ENCODE data around the gene OSER1.

The OSER1 gene

GRCh38 chr20:44224637-44225036, 14.1 kb upstream of the OSER1 start:
- peak; percentile 55 for DNase-seq (ENCODE audit: low spot score)

GRCh38 chr20:44223721-44224120, 13.2 kb upstream of the OSER1 start:
- DNase-seq (ENCODE audit: low spot score) = no peak

DNA sequence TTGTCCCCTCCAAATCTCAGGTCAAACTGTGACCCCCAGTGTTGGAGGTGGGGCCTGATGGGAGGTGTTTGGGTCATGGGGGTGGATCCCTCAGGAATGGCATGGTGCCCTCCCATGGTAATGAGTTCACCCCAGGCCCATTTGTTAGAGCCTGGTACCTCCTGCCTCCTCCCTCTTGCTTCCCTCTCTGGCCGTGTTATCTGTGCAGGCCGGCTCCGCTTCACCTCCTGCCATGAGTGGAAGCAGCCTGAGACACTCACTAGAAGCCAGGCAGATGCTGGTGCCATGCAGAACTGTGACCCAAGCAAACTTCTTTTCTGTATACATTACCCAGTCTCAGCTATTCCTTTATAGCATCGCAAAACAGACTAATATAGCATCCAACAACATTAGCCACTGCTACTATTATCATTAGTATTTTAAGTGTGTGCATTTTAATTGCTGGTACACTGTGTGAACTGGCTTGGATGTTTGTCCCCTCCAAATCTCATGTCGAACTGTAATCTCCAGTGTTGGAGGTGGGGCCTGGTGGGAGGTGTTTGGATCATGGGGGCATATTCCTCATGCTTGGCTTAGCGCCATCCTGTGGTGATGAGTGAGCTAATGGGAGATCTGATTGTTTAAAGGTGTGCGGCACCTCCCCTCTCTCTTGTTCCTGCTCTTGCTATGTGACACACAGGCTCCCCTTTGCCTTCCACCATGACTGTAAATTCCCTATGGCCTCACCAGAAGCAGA, 12.2 kb upstream of the OSER1 start:
- peak; percentile 41 for DNase-seq (ENCODE audit: low spot score)

GRCh38 chr20:44222027-44222426, 11.5 kb upstream of the OSER1 start:
- no peak for DNase-seq (ENCODE audit: low spot score)

DNA sequence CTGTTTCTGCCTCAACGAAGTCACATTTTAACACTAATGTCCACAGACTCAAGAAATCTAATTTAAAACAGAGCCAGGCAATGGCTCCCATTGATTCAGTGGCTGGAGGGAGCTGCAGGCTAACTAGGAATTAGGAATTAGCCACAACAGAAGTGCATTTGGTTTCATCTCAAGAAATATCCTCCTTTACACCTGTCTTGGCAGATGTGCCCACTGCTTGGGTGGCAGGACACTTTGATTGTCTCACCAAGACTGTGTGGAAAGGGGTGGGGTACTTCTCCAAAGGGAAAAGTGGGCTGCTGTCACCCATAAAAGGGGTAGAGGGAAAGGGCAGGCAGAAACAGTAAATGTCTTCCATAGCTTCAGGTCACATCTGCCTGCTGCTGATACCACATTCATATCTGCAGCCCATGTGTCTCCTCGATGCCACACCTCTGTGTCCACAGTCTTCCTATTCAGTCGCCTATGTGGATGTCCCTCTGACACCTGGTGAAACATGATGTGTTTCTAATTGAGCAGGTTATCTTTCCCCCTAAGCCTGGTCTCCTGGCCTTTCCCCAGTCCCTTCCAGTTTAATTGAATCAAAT, 10.9 kb upstream of the OSER1 start:
- DNase-seq (ENCODE audit: low spot score) = peak; percentile 63

- no peak for DNase-seq (ENCODE audit: low spot score)
Observed at GRCh38 chr20:44219791-44220190, 9.2 kb upstream of the OSER1 start.

- no peak for DNase-seq (ENCODE audit: low spot score)
Observed at GRCh38 chr20:44219170-44219730, 8.7 kb upstream of the OSER1 start.

DNA sequence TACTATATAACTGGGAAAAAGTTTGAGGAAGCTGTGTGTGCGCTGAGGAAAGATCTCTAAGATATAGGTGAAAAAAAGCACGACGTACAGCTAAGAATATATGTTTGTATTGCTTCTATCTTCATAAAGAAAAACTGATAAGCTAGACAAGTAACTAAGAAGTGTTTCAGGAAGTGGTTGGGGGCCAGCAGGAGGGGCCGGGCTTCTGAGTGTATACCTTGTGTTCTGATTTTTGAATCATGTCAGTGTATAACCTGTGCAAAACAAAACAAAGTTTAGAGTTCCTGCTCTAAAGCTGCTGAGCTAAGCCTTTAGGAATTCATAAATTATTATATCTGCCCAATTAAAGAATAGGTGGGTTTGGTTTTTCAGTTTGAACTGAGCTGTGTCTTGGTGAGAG, 7.9 kb upstream of the OSER1 start:
- peak; percentile 11 for DNase-seq (ENCODE audit: low spot score)

DNA sequence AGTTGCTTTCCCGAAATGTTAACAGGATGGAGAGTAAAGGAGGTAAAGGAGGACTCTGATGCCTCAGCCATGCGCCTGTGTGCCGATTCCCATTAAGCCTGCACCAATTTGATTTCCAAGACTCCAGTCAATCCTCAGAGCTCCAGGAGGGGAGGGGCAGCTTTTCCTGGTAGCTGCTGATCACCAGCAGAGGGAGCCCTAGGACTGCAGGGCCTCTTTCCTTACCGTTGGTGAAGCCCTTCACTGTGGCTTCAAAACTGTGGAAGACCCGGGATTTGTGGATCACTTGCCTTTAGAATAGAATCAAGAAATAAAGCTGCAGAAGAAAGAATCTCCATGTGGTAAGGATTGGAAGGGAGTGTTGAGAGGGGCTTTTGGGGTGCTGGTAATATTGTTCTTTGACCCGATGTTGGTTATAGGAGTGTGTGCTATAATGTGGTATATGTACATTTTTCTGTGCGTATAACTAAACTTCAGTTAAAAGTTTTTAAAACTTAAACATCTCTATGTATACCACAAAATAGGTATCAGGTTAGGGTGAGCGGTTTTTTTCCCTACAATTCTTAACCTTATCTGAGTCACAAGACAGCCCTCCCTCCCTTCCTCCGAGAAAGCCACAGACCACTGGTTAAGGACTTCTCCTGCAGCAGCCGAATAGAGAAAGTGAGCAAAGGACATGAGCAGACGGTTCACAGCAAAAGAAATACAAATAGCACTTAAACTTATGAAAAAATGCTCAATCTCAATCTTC, 6.9 kb upstream of the OSER1 start:
- peak; percentile 91 for DNase-seq (ENCODE audit: low spot score)

GRCh38 chr20:44215125-44215524, 4.6 kb upstream of the OSER1 start:
- peak; percentile 81 for DNase-seq (ENCODE audit: low spot score)

- no peak for DNase-seq (ENCODE audit: low spot score)
Observed at GRCh38 chr20:44212792-44213191, 2.2 kb upstream of the OSER1 start.

GRCh38 chr20:44211177-44212039, 837 bp upstream of the OSER1 start:
- peak; percentile 83 for DNase-seq (ENCODE audit: low spot score)

DNA sequence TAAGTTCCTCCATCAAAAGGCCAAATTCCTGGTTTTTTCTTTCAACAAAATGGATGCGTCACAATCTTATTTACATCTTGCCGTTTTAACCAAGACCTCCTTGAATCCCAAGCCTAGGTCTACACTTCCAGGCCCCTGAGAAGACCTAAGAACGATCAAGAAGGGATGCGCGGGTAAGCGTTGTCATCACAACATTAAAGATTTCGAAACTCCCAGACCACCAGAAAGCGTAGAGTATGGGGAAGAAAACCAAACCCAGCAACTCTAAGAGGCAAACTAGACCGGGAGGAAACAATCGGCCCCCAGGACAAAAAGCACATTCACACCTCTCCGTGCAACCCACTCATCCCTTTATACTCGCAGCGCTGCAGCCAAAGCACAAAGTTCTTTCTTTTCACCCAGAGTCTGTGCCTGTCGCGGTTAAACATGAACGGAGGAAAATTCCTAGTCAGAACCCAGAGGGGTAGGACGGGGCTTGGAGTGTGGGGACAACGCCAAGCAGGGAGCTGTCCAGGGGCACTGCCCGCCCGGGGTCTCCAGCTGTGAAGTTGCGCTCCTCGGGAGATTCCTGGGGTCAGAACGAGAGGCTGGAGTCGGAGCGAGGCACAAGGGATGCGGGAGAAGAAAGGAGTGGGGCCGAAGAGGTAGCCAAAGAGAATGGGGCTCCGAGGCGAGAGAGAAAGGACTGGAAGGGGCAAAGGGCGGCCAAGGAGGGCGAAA, 725 bp downstream of the OSER1 start:
- DNase-seq (ENCODE audit: low spot score) = peak; percentile 59

GRCh38 chr20:44208770-44209169, 1.8 kb downstream of the OSER1 start:
- no peak for DNase-seq (ENCODE audit: low spot score)

DNA sequence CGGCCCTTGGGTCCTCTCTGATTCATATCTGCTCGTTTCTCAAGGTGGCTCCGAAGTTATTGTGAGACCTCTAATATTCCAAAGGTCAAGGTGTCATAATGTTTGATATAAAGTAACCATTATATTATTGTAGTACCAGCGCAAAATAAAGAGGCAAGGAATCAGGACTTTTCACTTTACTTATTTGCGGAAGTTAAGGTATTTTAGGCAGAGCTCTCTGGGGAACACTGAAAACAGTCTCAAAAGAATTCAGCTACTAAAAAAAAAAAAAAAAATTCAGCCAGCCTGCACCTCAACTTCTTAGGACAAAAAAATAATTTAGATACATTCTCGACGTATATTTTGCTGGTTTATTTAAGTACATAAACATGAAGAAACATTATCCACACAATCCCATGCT, 2.4 kb downstream of the OSER1 start:
- DNase-seq (ENCODE audit: low spot score) = no peak

GRCh38 chr20:44207126-44207723, 3.3 kb downstream of the OSER1 start:
- DNase-seq (ENCODE audit: low spot score) = no peak

DNA sequence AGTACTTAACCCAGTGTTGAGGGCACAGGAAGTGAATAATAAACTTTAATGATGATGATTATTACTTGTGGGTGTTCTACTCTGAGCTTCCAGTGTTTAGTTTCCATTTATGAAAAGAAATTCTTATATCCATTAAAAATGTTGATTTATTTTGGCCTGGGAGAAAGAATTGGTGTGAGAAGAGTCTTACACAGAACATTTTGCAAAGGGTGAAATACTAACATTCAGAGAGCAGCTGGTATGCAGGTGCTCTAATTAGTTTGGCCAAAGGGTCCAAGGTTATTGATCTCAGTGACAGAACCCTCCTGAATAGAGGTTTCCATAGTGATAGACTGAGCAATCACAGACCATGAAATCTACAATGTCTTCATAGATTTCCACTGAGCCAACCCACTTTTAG, 4.4 kb downstream of the OSER1 start:
- DNase-seq (ENCODE audit: low spot score) = no peak

GRCh38 chr20:44204832-44205215, 5.7 kb downstream of the OSER1 start:
- DNase-seq (ENCODE audit: low spot score) = no peak

DNA sequence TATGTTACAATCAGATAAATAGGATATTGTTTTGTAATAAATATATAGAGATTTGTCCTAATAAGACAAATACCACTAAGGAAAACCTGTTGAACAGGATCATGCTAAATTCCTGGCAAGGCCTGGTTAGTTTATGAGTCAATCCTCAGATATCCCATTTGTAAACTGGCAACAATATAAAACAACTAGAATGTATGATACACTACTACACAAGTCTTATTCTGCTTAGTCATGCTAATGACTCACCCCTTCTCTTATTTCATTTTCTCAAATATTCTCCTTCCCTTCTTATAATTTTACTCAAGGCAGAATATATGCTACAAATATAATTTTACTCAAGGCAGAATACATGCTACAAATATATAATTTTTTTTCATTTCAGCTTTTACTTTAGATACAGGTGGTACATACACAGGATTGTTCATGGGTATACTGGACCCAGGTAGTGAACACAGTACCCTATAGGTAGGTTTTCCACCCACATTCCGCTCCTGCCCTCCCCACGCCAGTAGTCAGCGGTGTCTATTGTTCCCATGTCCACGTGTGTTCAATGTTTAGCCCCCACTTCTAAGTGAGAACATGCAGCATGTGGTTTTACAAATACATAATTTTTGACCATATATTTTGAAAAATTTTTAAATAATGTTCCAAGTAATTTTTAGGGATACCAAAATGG, 6.3 kb downstream of the OSER1 start:
- DNase-seq (ENCODE audit: low spot score) = peak; percentile 77

DNA sequence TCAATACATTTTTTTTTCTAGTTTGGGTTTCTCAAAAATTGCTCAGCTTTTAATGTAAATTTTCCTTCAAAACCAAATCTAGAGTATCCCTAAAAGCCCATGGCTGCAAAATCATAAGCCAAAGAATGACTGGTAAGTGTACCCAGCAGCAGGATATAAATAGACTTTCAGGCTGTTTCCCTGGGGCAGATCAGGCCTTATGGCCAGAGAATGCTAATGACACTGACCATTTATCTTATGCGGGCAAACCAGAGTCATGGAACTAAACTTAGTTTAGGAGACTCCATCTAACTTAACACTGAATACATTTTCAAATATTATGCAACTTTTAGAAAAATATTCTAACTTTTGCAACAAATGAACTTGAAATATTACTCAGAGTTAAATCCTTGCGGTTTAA, 7.4 kb downstream of the OSER1 start:
- DNase-seq (ENCODE audit: low spot score) = no peak
